Activated T-cell treated with anti-CD3 and anti-CD28 coated beads for 4 hours (primary cell): Measurements from ENCODE around the gene IFTAP.
"Not testable (repeated sequence)": the region's sequence is repeated elsewhere in the genome, so short reads cannot be mapped to it uniquely, and the experiment has no call there.

Experiments used
- DNase-seq: peaks from one replicate; pipeline ENCODE4 v3.0.0-alpha.2; 2020

IFTAP gene, protein sequence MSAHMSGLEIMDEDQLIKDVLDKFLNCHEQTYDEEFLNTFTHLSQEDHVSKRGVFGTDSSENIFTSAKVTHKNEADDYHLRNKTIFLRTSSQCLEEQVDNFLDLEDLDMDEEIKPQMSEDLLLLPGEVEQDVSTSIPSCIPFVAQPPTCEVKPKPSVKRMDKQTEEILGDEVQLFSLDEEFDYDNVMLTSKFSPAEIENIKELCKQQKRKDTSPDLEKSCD

DNA sequence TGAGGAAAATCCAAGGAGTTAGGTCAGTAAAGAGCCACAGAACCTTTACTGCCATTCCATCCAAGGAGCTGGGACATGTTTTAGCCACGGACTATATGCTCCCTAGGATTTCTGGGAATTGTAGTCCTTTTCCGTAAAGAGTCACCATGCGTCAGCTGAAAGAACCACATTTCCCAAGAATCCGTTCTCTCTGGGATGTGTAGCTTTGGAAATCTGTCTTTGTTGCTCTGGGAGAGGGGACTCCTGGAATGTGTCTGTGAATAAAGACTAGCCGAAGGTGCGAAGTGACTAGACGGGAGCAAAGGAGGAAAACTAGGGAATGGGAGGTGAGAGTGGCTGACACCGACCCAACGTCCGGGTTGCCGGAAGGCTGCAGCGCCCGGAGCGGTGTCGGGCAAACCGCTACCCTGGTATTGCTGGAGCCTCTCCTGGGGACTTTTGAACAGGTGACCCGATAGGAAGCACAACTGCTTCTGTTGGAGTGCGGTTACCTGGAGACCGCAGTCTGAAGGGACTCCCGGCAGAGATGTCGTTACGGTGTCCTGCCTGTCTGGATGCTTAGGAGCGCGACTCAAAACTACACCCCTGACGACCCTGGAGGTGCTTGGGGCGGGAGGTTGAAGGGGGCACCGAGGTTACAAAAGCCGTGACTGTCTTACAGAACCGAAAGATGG, at the start of gene IFTAP:
TSS of gene IFTAP (plus strand) at position 187 of the 674 bp plus-strand sequence. CDS start 15,602 bp downstream, outside the sequence.
- DNase-seq = no peak

DNA sequence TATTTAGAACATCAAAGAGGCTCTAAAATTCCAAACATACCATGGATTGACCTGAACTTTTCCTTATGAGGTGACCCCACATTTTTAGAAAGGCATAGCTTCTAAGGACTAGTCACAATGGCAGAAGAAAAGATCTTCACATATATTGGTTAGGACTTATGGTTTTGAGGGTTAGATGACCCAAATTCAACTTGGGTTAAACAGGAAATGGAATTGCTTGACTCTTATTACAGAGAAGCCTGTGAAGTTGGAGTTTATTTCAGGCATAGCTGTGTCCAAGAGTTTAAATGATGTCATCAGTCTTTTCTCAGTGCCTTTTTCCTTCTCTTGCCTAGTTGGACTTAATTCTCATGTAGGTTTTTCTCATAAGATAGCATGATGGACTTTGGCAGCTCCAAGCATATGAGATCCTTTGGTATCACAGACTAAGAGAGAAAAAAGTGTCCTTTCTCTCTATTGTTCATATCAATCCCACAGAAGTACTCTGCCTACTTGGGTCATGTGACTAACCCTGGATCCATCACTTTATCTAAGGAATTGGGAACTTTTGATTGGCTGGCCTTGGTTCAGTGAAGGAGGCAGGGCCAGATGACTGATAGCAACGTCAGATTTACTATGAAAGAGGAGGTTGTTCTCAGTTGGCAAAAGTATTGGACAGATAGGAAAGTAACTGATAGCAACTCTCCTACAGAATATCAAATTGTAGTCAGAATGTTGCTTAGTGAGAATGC, 43.8 kb upstream of the IFTAP start:
- DNase-seq = no peak

DNA sequence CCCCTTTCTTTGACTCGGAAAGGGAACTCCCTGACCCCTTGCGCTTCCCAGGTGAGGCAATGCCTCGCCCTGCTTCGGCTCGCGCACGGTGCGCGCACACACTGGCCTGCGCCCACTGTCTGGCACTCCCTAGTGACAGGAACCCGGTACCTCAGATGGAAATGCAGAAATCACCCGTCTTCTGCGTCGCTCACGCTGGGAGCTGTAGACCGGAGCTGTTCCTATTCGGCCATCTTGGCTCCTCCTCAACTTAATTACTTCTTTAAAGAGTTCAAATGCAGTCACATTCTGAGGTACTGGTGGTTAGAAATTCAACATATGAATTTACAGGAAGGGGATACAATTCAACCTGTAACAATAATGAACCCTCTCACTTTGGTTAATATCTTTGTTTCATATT, 36.9 kb upstream of the IFTAP start:
- DNase-seq = not testable (repeated sequence)

DNA sequence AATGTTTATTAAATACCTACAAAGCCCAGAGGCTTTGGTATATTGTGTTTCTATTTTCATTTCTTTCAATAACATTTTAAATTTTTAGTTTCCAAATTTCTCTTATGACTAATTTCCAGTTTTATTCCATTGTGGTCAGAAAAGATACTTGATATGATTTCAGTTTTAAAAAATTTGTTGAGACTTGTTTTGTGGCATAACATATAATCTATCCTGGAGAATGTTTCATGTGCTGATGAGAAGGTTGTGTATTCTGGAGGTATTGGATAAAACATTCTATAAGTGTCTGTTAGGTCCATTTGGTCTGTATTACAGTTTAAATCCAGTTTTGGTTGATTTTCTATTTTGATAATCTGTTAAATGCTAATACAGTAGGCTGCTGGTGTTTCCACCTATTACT, 36.3 kb upstream of the IFTAP start:
- DNase-seq = no peak

DNA sequence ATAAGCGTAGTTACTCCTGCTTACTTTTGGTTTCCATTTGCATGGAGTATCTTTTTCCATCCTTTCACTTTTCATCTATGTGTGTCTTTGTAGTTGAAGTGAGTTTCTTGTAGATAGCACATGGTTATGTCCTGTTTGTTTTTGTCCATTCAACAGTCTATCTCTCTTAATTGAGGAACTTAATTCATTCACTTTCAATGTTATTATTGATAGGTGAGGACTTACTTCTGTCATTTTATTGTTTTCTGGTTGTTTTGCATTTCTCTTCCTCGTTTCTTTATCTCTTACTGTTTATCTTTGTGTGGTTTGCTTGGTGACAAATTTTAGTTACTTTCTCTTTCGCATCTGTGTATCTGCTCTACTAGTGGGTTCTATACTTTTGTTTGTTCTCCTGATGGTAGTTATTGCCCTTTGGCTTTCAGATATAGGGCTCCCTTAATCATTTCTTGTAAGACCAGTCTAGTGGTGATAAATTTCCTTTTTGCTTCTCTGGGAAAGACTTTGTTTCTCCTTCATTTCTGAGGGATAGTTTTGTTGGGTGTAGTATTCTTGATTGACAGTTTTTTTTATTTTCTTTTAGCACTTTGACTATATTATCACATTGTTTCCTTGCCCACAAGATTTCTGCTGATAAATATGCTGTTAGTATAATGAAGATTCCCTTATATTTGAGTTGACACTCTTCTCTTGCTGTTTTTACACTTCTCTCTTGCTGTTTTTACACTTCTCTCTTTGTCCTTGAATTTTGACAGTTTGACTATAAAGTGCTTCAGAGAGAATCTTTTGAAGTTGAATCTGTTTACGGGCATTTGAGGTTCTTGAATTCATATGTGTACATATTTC, 35.5 kb upstream of the IFTAP start:
- DNase-seq = no peak

DNA sequence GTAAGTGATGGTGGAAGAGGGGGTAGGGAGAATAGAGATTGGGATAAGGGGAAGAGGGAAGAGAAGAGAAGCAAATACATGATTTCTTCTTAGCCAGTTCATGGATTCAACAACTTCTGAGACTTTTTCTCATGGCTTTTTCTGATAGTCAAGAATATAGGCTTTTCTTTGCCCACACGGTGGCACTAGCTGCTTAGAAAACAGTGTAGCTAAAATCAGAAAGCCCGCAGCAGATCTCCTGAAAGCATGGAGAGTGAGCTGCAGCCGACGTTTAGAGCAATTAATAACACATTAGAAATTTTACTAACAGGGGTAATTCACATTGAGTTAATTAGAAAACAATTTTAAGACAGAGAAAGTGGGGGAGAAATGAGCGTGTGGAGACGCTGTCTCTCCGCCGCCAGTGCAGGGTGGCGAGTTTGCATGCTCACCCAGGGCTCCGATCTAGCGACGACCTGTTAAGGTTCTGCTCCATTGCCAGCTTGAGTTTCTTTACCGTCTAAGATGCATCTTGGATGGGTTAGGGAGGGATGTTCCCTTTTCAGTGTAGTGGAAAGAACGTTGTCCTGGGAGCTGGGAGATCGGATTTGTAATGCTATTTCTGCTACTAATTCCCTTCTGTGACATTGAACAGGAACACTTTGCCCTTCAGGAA, 29.8 kb upstream of the IFTAP start:
- no peak for DNase-seq

DNA sequence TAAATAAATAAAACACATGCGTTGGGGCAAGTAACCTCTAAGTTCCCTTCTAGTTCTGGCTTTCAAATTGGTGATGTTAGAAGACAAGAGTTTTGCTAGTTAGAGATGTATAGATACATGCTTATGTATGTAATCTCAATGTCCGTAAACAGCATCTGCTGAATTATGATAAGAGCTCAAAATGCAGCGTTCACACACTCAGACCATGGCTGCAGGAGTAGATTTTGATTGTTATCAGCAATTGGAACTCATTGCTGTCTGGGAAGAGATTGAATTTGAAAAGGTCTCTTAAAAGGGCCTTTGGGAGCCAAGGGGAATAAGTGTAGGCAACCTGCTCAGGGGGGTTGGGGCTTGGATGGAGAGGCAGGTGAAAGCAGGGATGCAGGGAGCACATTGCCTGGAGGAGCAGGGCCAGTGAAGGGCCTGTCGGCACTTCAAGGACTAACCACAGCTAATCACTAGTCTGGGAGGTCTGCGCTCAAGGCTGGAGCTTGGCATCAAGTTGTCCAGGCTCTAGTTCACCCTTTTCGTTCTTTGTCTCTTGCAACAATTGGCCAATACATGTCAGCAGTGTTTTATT, 29.2 kb upstream of the IFTAP start:
- no peak for DNase-seq

DNA sequence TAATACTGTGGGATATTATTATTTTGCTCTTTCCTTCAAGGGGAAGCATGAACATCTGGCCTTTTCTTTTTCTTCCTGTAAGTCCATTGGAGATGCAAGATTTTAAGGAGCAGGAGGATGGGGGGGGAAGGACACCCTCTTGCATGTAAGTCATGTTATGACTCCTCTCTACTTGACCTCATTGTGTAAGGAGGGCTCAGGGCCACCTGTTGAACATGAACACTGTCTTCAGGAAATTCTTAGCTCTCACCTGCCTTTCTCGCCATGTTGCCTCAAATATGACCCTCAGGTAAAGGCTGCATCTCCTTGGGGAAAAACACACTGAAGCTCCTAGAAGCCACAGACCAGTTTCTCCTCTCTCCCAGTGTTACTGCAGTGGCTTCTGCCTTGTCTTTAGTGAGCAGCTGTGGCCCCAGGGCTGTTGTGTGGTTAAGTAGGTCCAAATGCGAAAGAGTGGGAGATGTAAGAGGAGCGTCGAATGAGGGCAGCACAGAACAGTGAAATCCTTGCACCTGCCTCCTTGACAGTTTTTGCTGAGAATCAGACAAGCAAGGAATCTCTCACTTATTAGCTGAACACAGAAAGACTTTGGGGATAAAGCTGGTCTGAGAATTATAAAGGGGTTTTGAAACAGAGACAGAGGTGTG, 27.8 kb upstream of the IFTAP start:
- no peak for DNase-seq

DNA sequence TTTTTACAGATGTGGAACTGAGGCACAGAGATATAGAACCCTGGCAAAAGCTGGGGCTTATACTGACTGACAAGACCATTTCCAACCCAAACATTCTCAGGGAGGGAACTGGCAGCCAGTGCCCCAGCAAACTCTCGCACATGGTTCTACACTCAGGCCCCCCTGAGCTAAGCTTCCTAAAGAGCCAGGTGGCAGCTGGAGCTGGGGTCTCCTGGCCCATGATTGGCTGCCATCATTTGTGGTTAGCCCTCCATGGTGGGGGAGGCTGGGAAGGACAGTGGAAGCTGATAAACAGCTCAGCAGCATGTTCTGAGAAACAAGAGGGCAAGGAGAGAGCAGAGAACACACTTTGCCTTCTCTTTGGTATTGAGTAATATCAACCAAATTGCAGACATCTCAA, 26.6 kb upstream of the IFTAP start, which contains the start of gene RAG1:
TSS of gene RAG1 (plus strand) at position 314 of the 400 bp plus-strand sequence. CDS start 5,298 bp downstream, outside the sequence.
- DNase-seq = no peak

DNA sequence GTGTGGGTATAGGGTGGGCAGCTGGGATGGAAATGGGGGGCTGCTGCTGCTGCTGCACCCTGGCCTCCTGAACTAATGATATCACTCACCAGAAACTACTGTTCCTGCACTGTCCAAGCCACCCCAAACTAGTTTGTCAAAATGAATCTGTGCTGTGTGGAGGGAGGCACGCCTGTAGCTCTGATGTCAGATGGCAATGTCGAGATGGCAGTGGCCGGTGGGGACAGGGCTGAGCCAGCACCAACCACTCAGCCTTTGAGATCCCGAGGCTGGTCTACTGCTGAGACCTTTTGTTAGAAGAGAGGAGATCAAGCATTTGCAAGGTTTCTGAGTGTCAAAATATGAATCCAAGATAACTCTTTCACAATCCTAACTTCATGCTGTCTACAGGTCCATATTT, 25.2 kb upstream of the IFTAP start:
- no peak for DNase-seq

DNA sequence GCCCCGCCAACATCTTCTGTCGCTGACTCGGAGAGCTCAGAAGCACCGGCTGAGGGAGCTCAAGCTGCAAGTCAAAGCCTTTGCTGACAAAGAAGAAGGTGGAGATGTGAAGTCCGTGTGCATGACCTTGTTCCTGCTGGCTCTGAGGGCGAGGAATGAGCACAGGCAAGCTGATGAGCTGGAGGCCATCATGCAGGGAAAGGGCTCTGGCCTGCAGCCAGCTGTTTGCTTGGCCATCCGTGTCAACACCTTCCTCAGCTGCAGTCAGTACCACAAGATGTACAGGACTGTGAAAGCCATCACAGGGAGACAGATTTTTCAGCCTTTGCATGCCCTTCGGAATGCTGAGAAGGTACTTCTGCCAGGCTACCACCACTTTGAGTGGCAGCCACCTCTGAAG, 19.8 kb upstream of the IFTAP start:
- DNase-seq = no peak

DNA sequence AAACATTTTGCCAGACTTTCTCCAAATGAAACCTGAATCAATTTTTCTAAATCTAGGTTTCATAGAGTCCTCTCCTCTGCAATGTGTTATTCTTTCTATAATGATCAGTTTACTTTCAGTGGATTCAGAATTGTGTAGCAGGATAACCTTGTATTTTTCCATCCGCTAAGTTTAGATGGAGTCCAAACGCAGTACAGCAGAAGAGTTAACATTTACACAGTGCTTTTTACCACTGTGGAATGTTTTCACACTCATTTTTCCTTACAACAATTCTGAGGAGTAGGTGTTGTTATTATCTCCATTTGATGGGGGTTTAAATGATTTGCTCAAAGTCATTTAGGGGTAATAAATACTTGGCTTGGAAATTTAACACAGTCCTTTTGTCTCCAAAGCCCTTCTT, 16.9 kb upstream of the IFTAP start:
- no peak for DNase-seq

DNA sequence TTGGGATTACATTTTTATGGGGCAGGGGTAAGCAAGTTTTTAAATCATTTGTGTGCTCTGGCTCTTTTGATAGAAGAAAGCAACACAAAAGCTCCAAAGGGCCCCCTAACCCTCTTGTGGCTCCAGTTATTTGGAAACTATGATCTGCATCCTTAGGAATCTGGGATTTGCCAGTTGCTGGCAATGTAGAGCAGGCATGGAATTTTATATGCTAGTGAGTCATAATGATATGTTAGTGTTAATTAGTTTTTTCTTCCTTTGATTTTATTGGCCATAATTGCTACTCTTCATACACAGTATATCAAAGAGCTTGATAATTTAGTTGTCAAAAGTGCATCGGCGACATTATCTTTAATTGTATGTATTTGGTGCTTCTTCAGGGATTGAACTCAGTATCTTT, 16.4 kb upstream of the IFTAP start:
- DNase-seq = no peak

DNA sequence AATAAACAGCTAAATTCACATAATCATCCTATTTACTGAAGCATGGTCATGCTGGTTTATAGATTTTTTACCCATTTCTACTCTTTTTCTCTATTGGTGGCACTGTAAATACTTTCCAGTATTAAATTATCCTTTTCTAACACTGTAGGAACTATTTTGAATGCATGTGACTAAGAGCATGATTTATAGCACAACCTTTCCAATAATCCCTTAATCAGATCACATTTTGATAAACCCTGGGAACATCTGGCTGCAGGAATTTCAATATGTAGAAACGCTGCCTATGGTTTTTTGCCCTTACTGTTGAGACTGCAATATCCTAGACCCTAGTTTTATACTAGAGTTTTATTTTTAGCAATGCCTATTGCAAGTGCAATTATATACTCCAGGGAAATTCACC, 15.8 kb upstream of the IFTAP start:
- no peak for DNase-seq

DNA sequence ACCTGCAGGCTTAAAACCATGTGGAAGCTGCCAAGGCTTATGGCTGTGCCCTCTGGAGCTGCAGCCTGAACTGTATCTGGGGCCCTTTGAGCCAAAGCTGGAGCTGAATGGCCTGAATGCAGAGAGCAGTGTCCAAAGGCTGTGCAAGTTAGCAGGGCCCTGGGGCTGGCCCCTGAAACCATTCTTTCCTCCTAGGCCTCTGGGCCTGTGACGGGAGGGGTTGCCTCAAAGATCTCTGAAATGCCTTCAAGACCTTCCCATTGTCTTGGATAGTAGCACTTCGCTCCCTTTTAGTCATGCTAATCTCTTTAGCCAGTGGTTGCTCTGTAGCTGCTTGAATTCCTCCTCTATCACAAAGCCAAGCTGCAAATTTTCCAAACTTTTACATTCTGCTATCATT, 12.8 kb upstream of the IFTAP start:
- DNase-seq = no peak

DNA sequence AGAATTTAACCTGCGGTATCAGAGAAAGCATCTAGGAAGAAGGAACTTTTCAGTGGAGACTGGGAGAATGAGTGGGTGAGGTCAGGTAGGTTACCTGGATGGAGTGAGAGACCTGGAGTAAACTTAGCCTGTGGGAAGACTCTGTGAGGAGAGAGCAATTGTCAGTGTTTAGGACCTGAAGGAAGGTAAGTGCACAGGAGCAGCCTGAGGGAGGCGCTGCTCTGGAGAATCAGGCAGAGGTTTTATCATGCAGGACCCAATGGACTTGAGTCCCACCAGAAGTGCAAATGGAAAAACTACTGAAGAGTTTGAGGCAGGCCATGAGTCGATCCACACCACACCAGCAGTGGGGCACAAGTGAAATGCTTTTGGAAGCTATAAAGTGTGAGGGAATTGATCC, 10.6 kb upstream of the IFTAP start:
- DNase-seq = no peak

DNA sequence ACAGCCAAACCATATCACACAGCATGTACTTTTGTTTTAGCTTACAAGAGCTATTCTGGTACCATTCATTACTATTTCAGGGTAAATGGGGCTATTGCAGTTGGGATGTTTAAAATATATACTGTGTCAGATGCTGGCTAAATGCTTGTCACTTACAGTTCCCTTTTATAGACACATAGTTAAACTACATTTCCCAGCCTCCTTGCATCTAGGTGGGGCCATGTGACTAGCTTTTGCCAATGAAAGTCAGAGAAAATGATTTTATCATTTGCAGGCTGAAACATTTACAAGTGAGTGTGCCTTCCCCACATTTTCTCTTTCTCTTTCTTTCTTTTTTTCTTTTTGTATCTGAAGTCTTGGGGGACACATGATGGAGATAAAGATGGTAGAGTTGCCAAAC, 7.8 kb upstream of the IFTAP start:
- no peak for DNase-seq

DNA sequence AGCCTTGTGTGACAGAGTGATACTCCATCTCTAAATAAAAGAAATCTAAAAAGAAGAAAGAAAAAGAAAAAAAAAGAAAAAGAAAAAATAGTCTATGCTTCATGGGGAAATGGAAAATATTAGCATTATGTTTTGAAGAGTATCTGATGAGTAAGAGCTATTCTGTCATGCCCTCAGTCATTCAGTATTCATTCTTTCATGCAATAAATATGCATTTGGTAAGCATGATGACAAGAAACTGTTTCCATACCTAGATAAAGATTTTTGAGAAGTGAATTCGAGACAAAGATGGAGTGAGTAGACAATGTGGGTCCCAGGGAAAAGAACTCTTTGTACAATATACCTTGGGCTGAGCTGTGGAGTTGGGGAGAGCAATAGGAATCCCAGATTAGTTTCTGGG, 6.2 kb upstream of the IFTAP start:
- DNase-seq = no peak

DNA sequence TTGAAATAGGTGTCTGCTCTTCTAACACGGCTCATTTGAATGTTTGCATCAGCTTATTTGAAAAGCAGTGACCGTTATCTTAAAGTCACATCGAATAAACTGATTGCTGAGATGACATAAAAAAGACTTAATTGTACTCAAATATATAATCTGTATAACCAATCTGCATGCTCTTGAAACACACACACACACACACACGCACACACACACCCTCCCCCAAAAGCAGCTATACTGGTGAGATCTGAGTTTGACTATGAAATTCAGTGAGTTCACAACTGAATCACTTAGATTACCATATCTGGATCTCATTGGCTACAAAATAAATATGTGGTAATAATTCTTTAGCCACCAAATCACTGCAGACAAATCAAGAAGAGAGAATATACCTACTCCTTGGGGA, 3.8 kb upstream of the IFTAP start:
- DNase-seq = no peak

DNA sequence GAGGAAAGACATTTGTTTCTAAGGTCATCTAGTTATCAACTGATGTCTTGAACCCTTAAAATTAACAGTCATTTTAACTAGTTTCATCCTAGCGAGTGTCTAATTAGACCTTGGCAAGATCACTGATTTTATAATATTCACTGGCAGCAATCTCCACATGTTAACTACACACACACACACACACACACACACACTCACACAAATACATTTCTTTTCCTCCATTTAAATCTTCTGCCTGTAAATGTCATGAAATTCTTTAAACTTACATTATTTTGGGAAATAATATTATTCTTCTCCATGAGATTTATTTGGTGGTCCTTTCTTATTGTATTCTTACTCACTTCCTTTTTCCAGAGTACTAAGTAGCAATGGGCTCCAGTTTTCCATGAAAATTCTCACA, 2.9 kb upstream of the IFTAP start:
- no peak for DNase-seq

DNA sequence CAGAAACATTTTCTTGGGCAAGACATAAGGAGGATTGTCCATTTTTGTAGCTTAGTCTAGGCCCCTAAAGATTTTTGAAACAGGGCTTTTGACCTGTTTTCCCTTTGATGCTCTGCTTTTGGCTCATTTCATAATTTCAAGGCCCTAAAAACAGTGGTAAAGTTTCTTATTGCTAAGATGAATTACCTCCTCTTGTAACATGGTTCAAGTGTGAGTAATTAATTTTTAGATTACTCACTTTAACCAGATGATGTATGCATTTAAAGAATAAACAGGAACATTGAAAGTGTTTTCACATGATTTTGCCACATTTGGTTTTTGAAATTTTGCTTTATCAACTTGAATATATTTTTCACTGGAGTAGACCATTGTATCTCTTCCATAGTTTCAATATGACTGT, 2.6 kb downstream of the IFTAP start:
- DNase-seq = no peak

DNA sequence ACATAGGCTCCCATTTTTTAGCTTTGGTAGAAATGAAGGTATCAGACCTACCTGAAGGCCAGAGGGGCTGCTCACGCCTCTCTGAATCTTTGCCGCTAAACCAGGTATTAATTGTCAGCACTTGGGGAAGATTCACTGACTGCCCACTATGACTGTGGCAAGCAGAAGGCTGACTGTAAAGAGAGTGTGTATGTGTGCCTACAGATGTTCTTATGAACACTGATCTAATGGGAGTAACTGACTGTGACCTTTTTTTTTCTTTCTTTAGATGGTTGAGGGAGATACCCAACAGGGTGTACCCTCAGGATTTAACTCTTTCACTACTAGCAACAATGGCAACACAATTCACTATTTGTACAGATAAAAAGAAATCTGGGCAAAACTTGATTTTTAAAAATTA, 3.7 kb downstream of the IFTAP start, which contains the start of gene RAG2:
TSS of gene RAG2 (minus strand) at position 186 of the 400 bp plus-strand sequence. CDS start 4,068 bp downstream, outside the sequence.
- DNase-seq = no peak
